Nephron (organoid): ENCODE measurements around the gene KYNU.
A peak's percentile ranks its signal among the peaks of the same experiment; 100 is the strongest.

ENCODE experiments used
- H3K27ac Mint-ChIP-seq, 3 experiments: 2 replicates each; pipeline ENCODE4 v1.8.0; 2020; ENCODE audit warnings: mixed read lengths in 3 of 3, mild to moderate bottlenecking in 2 of 3, moderate library complexity in 1 of 3
- H3K27me3 Mint-ChIP-seq: 2 replicates; pipeline ENCODE4 v1.8.0; 2021; ENCODE audit warnings: low read depth, mild to moderate bottlenecking, moderate library complexity, mixed read lengths
- H3K36me3 Mint-ChIP-seq: 2 replicates; pipeline ENCODE4 v1.8.0; 2020; ENCODE audit warnings: low read depth, mixed read lengths
- H3K4me1 Mint-ChIP-seq: 2 replicates; pipeline ENCODE4 v1.8.0; 2020; ENCODE audit warnings: mixed read lengths
- H3K4me3 Mint-ChIP-seq, 3 experiments: 2 replicates each; pipeline ENCODE4 v1.8.0; 2020; ENCODE audit warnings: mild to moderate bottlenecking in 3 of 3, mixed read lengths in 3 of 3, moderate library complexity in 2 of 3
- H3K9me3 Mint-ChIP-seq: 2 replicates; pipeline ENCODE4 v1.8.0; 2020; ENCODE audit warnings: mixed read lengths
- CTCF ChIP-seq, 3 experiments: fragments of 200-600 bp; sonication (generic); IDR thresholded peaks; one replicate each; pipeline ENCODE4 v1.5.0; 2021; ENCODE audit warnings: antibody characterized with exemption in 3 of 3; ENCODE audit not compliant: unreplicated experiment in 3 of 3

The KYNU gene

GRCh38 chr2:142848023-142848606 is 29.3 kb upstream of the KYNU start:
- no peak for TF ChIP-seq CTCF (IDR thresholded peaks at IDR 0.05; ENCODE audit: unreplicated experiment in 3 of 3)
- Mint-ChIP-seq H3K27ac (no peak overlapping the region), H3K4me3 (no peak overlapping the region), H3K4me1 (no peaks in the 10 kb centered on the region), H3K36me3 (no peaks in the 10 kb centered on the region), H3K9me3 (no peaks in the 10 kb centered on the region), H3K27me3 (no peaks in the 10 kb centered on the region)

GRCh38 chr2:142849820-142850219 is 27.6 kb upstream of the KYNU start:
- no peak for TF ChIP-seq CTCF (IDR thresholded peaks at IDR 0.05; ENCODE audit: unreplicated experiment in 3 of 3)
- peak overlapping the region in 1 of 3 experiments; percentile 12 for H3K27ac Mint-ChIP-seq
- peaks cover 4% of the 10 kb centered on the region for H3K27me3 Mint-ChIP-seq
- H3K9me3 Mint-ChIP-seq, result no peaks in the 10 kb centered on the region
- no peaks in the 10 kb centered on the region for H3K36me3 Mint-ChIP-seq
- H3K4me3 Mint-ChIP-seq, result no peak overlapping the region
- no peaks in the 10 kb centered on the region for H3K4me1 Mint-ChIP-seq

GRCh38 chr2:142853912-142854311 is 23.6 kb upstream of the KYNU start:
- peaks cover 4% of the 10 kb centered on the region for H3K27me3 Mint-ChIP-seq
- no peaks in the 10 kb centered on the region for H3K4me1 Mint-ChIP-seq
- H3K27ac Mint-ChIP-seq, result no peak overlapping the region
- H3K4me3 Mint-ChIP-seq, result no peak overlapping the region
- no peaks in the 10 kb centered on the region for H3K9me3 Mint-ChIP-seq
- no peak for TF ChIP-seq CTCF (IDR thresholded peaks at IDR 0.05; ENCODE audit: unreplicated experiment in 3 of 3)
- H3K36me3 Mint-ChIP-seq, result no peaks in the 10 kb centered on the region

- Mint-ChIP-seq H3K9me3 (no peaks in the 10 kb centered on the region), H3K36me3 (no peaks in the 10 kb centered on the region), H3K4me3 (no peak overlapping the region), H3K4me1 (no peaks in the 10 kb centered on the region), H3K27ac (no peak overlapping the region), H3K27me3 (peaks cover 4% of the 10 kb centered on the region)
- no peak for TF ChIP-seq CTCF (IDR thresholded peaks at IDR 0.05; ENCODE audit: unreplicated experiment in 3 of 3)
Observed at GRCh38 chr2:142857256-142858164, 20.0 kb upstream of the KYNU start.

- Mint-ChIP-seq H3K9me3 (no peaks in the 10 kb centered on the region), H3K4me3 (no peak overlapping the region), H3K27ac (no peak overlapping the region), H3K36me3 (no peaks in the 10 kb centered on the region), H3K4me1 (no peaks in the 10 kb centered on the region), H3K27me3 (peaks cover 4% of the 10 kb centered on the region)
- no peak for TF ChIP-seq CTCF (IDR thresholded peaks at IDR 0.05; ENCODE audit: unreplicated experiment in 3 of 3)
Observed at GRCh38 chr2:142858961-142859360, 18.5 kb upstream of the KYNU start.
